SKM-1 treated with dmso at 0.1 percent for 144 hours (cell line): ENCODE data around the gene NEURL4.
A peak's percentile ranks its signal among the peaks of the same experiment; 100 is the strongest.

Experiments
- DNase-seq: peaks from one replicate; lab custom pipeline; 2025; ENCODE audit not compliant: unreplicated experiment; lab: John Stamatoyannopoulos, UW

The NEURL4 gene

GRCh38 chr17:7281074-7281952 is 47.8 kb downstream of the NEURL4 start, which contains the start of gene SLC2A4:
TSS of gene SLC2A4 (plus strand) at chr17:7281718. CDS start at chr17:7281935, 217 bp downstream.
- peak; percentile 65 for DNase-seq

DNA sequence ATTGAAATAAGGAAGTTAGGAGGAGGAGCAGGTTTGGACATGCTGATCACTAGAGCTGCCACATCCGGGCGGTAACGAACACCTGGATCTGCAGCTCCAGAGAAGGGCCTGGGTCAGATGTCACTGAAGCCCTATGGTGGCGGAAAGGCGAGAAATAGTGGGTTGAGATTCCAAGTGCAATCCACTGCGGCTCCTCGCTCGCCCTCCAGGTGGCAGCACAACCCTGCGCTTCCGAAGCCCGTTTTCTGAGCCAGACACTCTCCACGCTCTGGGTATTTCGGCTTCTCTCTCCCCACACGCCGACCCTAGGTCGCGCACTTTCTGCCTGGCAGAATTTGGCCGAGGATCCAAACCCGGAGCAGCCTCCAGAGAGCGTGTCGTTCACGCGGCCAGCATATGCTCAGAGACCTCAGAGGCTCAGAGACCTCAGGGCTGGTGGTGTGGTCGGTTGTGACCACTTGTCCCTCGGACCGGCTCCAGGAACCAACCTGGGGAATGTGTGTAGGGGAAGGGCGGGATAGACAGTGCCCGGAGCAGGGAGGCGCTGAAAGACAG is 48.5 kb downstream of the NEURL4 start:
- peak; percentile 37 for DNase-seq

- DNase-seq: no peak
Observed at GRCh38 chr17:7279448-7279847, 49.7 kb downstream of the NEURL4 start.

DNA sequence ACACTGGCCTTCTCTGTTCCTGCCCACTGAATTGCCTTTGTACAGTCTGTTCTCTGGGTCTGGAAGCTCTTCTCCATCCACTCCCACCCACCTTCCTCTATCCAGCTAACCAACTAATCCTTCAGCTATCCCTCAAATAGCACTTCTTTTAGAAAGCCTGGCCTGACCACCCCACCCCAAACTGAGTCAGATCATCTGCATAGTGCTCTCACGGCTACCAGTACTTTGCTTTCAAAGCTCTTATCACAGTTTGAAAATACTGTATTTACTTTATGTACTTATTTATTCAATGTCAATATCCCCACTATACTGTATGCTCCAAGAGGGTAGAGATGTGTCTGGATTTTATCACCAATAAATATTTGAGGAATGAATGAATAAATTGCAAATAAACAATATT is 62.4 kb downstream of the NEURL4 start:
- DNase-seq: no peak
